Lung microvascular endothelial cell (primary cell): ENCODE measurements around the gene FLG. TPM values are rescaled to one million over a fixed set of nuclear protein-coding genes. Genes with fewer than 3 reads are reported as not detected.
"Not testable (repeated sequence)": the region's sequence is repeated elsewhere in the genome, so short reads cannot be mapped to it uniquely, and the experiment has no call there.

ENCODE experiments used
- DNase-seq, 2 donors: peaks; one replicate each; pipeline versions ENCODE4 v3.0.0 to v3.0.0-alpha.2; 2010; ENCODE audit warnings: low read depth in 2 of 2
- total RNA-seq: library from RNA; depleted of rRNA; stranded (reverse); fragments of >200 nt; gene quantifications from 2 replicates; pipeline ENCODE4 v1.2.1, GENCODE V29; 2014

FLG gene
- total RNA-seq, 1 donor from 2014 or later = not detected

DNA sequence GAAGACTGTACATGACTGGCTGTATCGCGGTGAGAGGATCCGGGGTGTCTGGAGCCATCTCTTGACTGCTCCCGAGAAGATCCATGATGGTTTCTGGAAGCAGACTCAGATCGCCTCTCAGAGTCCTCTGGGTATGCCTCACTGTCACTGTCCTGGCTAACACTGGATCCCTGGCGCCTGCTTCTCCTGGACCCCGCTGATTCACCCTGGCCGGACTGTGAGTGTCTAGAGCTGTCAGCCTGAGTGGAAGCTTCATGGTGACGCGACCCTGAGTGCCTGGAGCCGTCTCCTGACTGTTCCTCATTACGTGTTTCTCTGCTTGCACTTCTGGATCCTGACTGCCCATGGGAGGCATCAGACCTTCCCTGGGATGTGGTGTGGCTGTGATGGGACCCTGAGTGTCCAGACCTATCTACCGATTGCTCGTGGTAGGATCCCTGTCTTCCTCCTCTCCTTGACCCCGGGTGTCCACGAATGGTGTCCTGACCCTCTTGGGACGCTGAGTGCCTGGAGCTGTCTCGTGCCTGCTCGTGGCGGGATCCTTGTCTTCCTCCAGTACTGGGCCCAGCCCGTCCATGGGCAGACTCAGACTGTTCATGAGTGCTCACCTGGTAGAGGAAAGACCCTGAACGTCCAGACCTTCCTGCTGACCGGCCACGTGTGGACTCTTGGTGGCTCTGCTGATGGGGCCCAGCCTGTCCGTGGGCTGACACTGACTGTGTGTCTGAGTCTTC is 21.7 kb downstream of the FLG start:
- DNase-seq = not testable (repeated sequence)

DNA sequence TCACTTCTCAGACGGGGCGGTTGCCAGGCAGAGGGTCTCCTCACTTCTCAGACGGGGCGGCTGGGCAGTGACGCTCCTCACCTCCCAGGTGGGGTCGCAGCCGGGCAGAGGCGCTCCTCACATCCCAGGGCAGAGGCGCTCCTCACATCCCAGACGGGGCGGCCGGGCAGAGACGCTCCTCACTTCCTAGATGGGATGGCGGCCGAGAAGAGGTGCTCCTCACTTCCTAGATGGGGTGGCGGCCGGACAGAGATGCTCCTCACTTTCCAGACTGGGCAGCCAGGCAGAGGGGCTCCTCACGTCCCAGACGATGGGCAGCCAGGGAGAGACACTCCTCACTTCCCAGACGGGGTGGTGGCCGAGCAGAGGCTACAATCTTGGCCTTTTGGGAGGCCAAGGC is 68.6 kb downstream of the FLG start:
- not testable (repeated sequence) for DNase-seq

Other genes starting within 250 kb of the FLG start
- not detected in 2 replicates for gene TCHHL1, start 236.2 kb downstream of the FLG start, total RNA-seq
- under 0.01 and 0.20 TPM in 2 replicates for gene TCHH, start 209.8 kb downstream of the FLG start, total RNA-seq
- gene RPTN, start 166.0 kb downstream of the FLG start, total RNA-seq = not detected in 2 replicates
- not detected in 2 replicates for gene HRNR, start 101.0 kb downstream of the FLG start, total RNA-seq
- not detected in 2 replicates for gene FLG2, start 34.8 kb upstream of the FLG start, total RNA-seq
- gene CRNN, start 89.0 kb upstream of the FLG start, total RNA-seq = not detected in 2 replicates
- gene LCE5A, start 185.6 kb upstream of the FLG start, total RNA-seq = not detected in 2 replicates
- not detected in 2 replicates for gene CRCT1, start 189.2 kb upstream of the FLG start, total RNA-seq
- not detected in 2 replicates for gene LCE3E, start 241.5 kb upstream of the FLG start, total RNA-seq